ENCODE measurements around the gene KCNQ1.

KCNQ1 gene

GRCh38 chr11:2563213-2564007 is 118.6 kb downstream of the KCNQ1 start:
- no peaks in the 10 kb centered on the region for H3K27me3 Mint-ChIP-seq
- no peaks in the 10 kb centered on the region for H3K9me3 Mint-ChIP-seq
- no peak overlapping the region for H3K27ac Mint-ChIP-seq
- no peak overlapping the region for H3K4me3 Mint-ChIP-seq
- DNase-seq (ENCODE audit: low spot score in 2 of 2) (no peak), ATAC-seq (ENCODE audit: low read depth) (no peak)
- H3K4me1 Mint-ChIP-seq: peaks cover 14% of the 10 kb centered on the region
- peaks cover 3% of the 10 kb centered on the region for H3K36me3 Mint-ChIP-seq

GRCh38 chr11:2564008-2564530 is 119.3 kb downstream of the KCNQ1 start:
- H3K4me1 Mint-ChIP-seq: peaks cover 14% of the 10 kb centered on the region
- H3K27me3 Mint-ChIP-seq: no peaks in the 10 kb centered on the region
- ATAC-seq (ENCODE audit: low read depth): no peak
- no peak overlapping the region for H3K27ac Mint-ChIP-seq
- peaks cover 3% of the 10 kb centered on the region for H3K36me3 Mint-ChIP-seq
- no peak for DNase-seq (ENCODE audit: low spot score in 2 of 2)
- no peaks in the 10 kb centered on the region for H3K9me3 Mint-ChIP-seq
- H3K4me3 Mint-ChIP-seq: no peak overlapping the region

- H3K36me3 Mint-ChIP-seq: peaks cover 3% of the 10 kb centered on the region
- no peak for ATAC-seq (ENCODE audit: low read depth)
Measured at GRCh38 chr11:2564588-2565425, 120.0 kb downstream of the KCNQ1 start.

GRCh38 chr11:2565447-2566222 is 120.8 kb downstream of the KCNQ1 start:
- Mint-ChIP-seq H3K27ac (no peak overlapping the region), H3K9me3 (no peaks in the 10 kb centered on the region)
- ATAC-seq (ENCODE audit: low read depth): no peak

More at GRCh38 chr11:2564588-2565425, 120.0 kb downstream of the KCNQ1 start:
- Mint-ChIP-seq H3K4me3 (no peak overlapping the region), H3K27me3 (no peaks in the 10 kb centered on the region), H3K4me1 (peaks cover 8% of the 10 kb centered on the region), H3K9me3 (no peaks in the 10 kb centered on the region), H3K27ac (no peak overlapping the region)
- no peak for DNase-seq (ENCODE audit: low spot score in 2 of 2)

GRCh38 chr11:2566223-2567025 is 121.6 kb downstream of the KCNQ1 start:
- Mint-ChIP-seq H3K9me3 (no peaks in the 10 kb centered on the region), H3K27ac (peak overlapping the region; percentile 21), H3K36me3 (peaks cover 3% of the 10 kb centered on the region), H3K4me1 (peaks cover 5% of the 10 kb centered on the region), H3K4me3 (no peak overlapping the region), H3K27me3 (no peaks in the 10 kb centered on the region)
- no peak for DNase-seq (ENCODE audit: low spot score in 2 of 2)
- ATAC-seq (ENCODE audit: low read depth): no peak

More at GRCh38 chr11:2565447-2566222, 120.8 kb downstream of the KCNQ1 start:
- no peak for DNase-seq (ENCODE audit: low spot score in 2 of 2)
- H3K4me1 Mint-ChIP-seq: peaks cover 6% of the 10 kb centered on the region
- no peaks in the 10 kb centered on the region for H3K27me3 Mint-ChIP-seq
- H3K36me3 Mint-ChIP-seq: peaks cover 3% of the 10 kb centered on the region
- no peak overlapping the region for H3K4me3 Mint-ChIP-seq

- H3K27ac Mint-ChIP-seq: peak overlapping the region; percentile 21
- no peak overlapping the region for H3K4me3 Mint-ChIP-seq
- no peak for ATAC-seq (ENCODE audit: low read depth)
- H3K4me1 Mint-ChIP-seq: peaks cover 5% of the 10 kb centered on the region
- DNase-seq (ENCODE audit: low spot score in 2 of 2): no peak
- H3K27me3 Mint-ChIP-seq: no peaks in the 10 kb centered on the region
- H3K36me3 Mint-ChIP-seq: peaks cover 3% of the 10 kb centered on the region
- H3K9me3 Mint-ChIP-seq: no peaks in the 10 kb centered on the region
Measured at GRCh38 chr11:2567026-2567671, 122.3 kb downstream of the KCNQ1 start.

- no peaks in the 10 kb centered on the region for H3K9me3 Mint-ChIP-seq
- DNase-seq (ENCODE audit: low spot score in 2 of 2) (no peak), ATAC-seq (ENCODE audit: low read depth) (no peak)
- H3K27me3 Mint-ChIP-seq: no peaks in the 10 kb centered on the region
- peaks cover 5% of the 10 kb centered on the region for H3K36me3 Mint-ChIP-seq
- H3K4me1 Mint-ChIP-seq: peaks cover 3% of the 10 kb centered on the region
- H3K27ac Mint-ChIP-seq: no peak overlapping the region
- no peak overlapping the region for H3K4me3 Mint-ChIP-seq
Measured at GRCh38 chr11:2569321-2569721, 124.5 kb downstream of the KCNQ1 start.

- H3K4me1 Mint-ChIP-seq: peaks cover 2% of the 10 kb centered on the region
- H3K36me3 Mint-ChIP-seq: peaks cover 5% of the 10 kb centered on the region
- H3K9me3 Mint-ChIP-seq: no peaks in the 10 kb centered on the region
- no peak for ATAC-seq (ENCODE audit: low read depth)
- DNase-seq (ENCODE audit: low spot score in 2 of 2): no peak
- no peak overlapping the region for H3K27ac Mint-ChIP-seq
- no peak overlapping the region for H3K4me3 Mint-ChIP-seq
- no peaks in the 10 kb centered on the region for H3K27me3 Mint-ChIP-seq
Measured at GRCh38 chr11:2569731-2570210, 125.0 kb downstream of the KCNQ1 start.

GRCh38 chr11:2570211-2570811 is 125.5 kb downstream of the KCNQ1 start:
- Mint-ChIP-seq H3K4me3 (no peak overlapping the region), H3K9me3 (no peaks in the 10 kb centered on the region), H3K4me1 (no peaks in the 10 kb centered on the region), H3K36me3 (peaks cover 3% of the 10 kb centered on the region), H3K27me3 (no peaks in the 10 kb centered on the region), H3K27ac (no peak overlapping the region)
- ATAC-seq (ENCODE audit: low read depth) (no peak), DNase-seq (ENCODE audit: low spot score in 2 of 2) (no peak)

- DNase-seq (ENCODE audit: low spot score in 2 of 2) (no peak), ATAC-seq (ENCODE audit: low read depth) (no peak)
- Mint-ChIP-seq H3K9me3 (no peaks in the 10 kb centered on the region), H3K4me3 (no peak overlapping the region), H3K4me1 (no peaks in the 10 kb centered on the region), H3K27ac (no peak overlapping the region), H3K36me3 (peaks cover 3% of the 10 kb centered on the region), H3K27me3 (no peaks in the 10 kb centered on the region)
Measured at GRCh38 chr11:2570841-2571597, 126.2 kb downstream of the KCNQ1 start.

GRCh38 chr11:2571598-2572281 is 126.9 kb downstream of the KCNQ1 start:
- no peak for DNase-seq (ENCODE audit: low spot score in 2 of 2)
- Mint-ChIP-seq H3K27ac (no peak overlapping the region), H3K36me3 (peaks cover 3% of the 10 kb centered on the region), H3K4me1 (no peaks in the 10 kb centered on the region), H3K4me3 (no peak overlapping the region), H3K9me3 (no peaks in the 10 kb centered on the region), H3K27me3 (no peaks in the 10 kb centered on the region)
- ATAC-seq (ENCODE audit: low read depth): no peak

Measured in memory B cell (primary cell).